HepG2 (cell line): Measurements from ENCODE around the gene MASTL. TPM values are rescaled to one million over a fixed set of nuclear protein-coding genes. Genes with fewer than 3 reads are reported as not detected.

Experiments
- BORCS8-MEF2B ChIP-seq: sonication (generic); formaldehyde crosslinking; IDR thresholded peaks from 2 replicates; pipeline ENCODE4 v1.8.0; 2022; ENCODE audit warnings: mild to moderate bottlenecking, missing genetic modification reagents
- E2F1 ChIP-seq: sonication (generic); formaldehyde crosslinking; IDR thresholded peaks from 2 replicates; pipeline ENCODE4 v1.5.0; 2020; ENCODE audit warnings: missing genetic modification reagents
- JUN ChIP-seq: sonication (generic); formaldehyde crosslinking; IDR thresholded peaks from 2 replicates; pipeline ENCODE4 v1.4.0; 2020; ENCODE audit warnings: mild to moderate bottlenecking, missing genetic modification reagents
- NFE2L2 ChIP-seq: fragments of 150-350 bp; IDR thresholded peaks from 2 replicates; pipeline ENCODE4 v1.6.1; 2014; ENCODE audit warnings: low read length
- PHF20 ChIP-seq: sonication (generic); formaldehyde crosslinking; IDR thresholded peaks from 2 replicates; pipeline ENCODE4 v1.5.0; 2020; ENCODE audit warnings: mild to moderate bottlenecking, missing genetic modification reagents
- PHF5A ChIP-seq: IDR thresholded peaks from one replicate; pipeline ENCODE4 v1.6.1; 2018; ENCODE audit warnings: low read depth, missing genetic modification reagents; ENCODE audit not compliant: unreplicated experiment
- RAD51 ChIP-seq: fragments of 450-650 bp; IDR thresholded peaks from 2 replicates; pipeline ENCODE4 v1.6.1; 2016; ENCODE audit warnings: borderline replicate concordance
- RARA ChIP-seq: IDR thresholded peaks from 2 replicates; pipeline ENCODE4 v1.6.1; 2016; ENCODE audit warnings: missing genetic modification reagents, missing compliant biosample characterization
- RXRA ChIP-seq: sonication (generic); formaldehyde crosslinking; IDR thresholded peaks from 2 replicates; pipeline ENCODE4 v1.5.1; 2020; ENCODE audit warnings: missing genetic modification reagents
- SRSF9 ChIP-seq: fragments of 200-400 bp; formaldehyde crosslinking; IDR thresholded peaks from 2 replicates; pipeline ENCODE4 v1.6.1; 2018; ENCODE audit warnings: borderline replicate concordance, mild to moderate bottlenecking, low read depth, low read length; ENCODE audit not compliant: insufficient read depth, poor library complexity, severe bottlenecking
- TFDP1 ChIP-seq: IDR thresholded peaks from 2 replicates; pipeline ENCODE4 v1.6.1; 2016; ENCODE audit warnings: missing compliant biosample characterization, missing genetic modification reagents, borderline replicate concordance
- ZNF891 ChIP-seq: sonication (generic); formaldehyde crosslinking; IDR thresholded peaks from 2 replicates; pipeline ENCODE4 v1.5.0; 2020; ENCODE audit warnings: mild to moderate bottlenecking, missing genetic modification reagents
- ZSCAN12 ChIP-seq: sonication (generic); formaldehyde crosslinking; IDR thresholded peaks from 2 replicates; pipeline ENCODE4 v1.9.0; 2021; ENCODE audit warnings: mild to moderate bottlenecking, missing genetic modification reagents
- polyA plus RNA-seq, 8 experiments: library from polyadenylated mRNA; depleted of rRNA in 3 of 8; stranded (reverse) in 7 of 8; unstranded in 1 of 8; fragments of >200 nt; fragmentation: Illumina TruSeq in 4 of 8; extraction: Trizol in 4 of 8; gene quantifications; 2 replicates each; pipeline versions ENCODE4 v1.2.1 to v1.2.3, GENCODE V29; 2011 to 2016; ENCODE audit warnings: low read depth in 4 of 8, missing spikeins in 1 of 8, mixed read lengths in 1 of 8; ENCODE audit not compliant: insufficient read depth in 1 of 8
- total RNA-seq, 5 experiments: library from RNA; depleted of rRNA; stranded (reverse); fragments of >200 nt; fragmentation: Illumina TruSeq; extraction: Trizol; gene quantifications; 2 replicates each; pipeline ENCODE4 v1.2.3, GENCODE V29; 2016; ENCODE audit warnings: low read depth in 1 of 5
- TF ChIP-seq, protein P1 (sequence below): sonication (generic); formaldehyde crosslinking; IDR thresholded peaks from 2 replicates; pipeline ENCODE4 v1.4.0; 2020; ENCODE audit warnings: mild to moderate bottlenecking, missing genetic modification reagents
- TF ChIP-seq, protein P2 (sequence below): sonication (generic); formaldehyde crosslinking; conservative IDR thresholded peaks from 2 replicates; pipeline ENCODE4 v1.4.0; 2020; ENCODE audit warnings: missing genetic modification reagents

Gene MASTL
- total and polyA plus RNA-seq, 2 of the 13 experiments (the other 11 are each of a cell fraction or from before 2014, with no cell fraction given) = 6.0 to 18.0 TPM

GRCh38 chr10:27155066-27155754 is at the start of gene MASTL (continued):
- TF ChIP-seq, protein P1, sequence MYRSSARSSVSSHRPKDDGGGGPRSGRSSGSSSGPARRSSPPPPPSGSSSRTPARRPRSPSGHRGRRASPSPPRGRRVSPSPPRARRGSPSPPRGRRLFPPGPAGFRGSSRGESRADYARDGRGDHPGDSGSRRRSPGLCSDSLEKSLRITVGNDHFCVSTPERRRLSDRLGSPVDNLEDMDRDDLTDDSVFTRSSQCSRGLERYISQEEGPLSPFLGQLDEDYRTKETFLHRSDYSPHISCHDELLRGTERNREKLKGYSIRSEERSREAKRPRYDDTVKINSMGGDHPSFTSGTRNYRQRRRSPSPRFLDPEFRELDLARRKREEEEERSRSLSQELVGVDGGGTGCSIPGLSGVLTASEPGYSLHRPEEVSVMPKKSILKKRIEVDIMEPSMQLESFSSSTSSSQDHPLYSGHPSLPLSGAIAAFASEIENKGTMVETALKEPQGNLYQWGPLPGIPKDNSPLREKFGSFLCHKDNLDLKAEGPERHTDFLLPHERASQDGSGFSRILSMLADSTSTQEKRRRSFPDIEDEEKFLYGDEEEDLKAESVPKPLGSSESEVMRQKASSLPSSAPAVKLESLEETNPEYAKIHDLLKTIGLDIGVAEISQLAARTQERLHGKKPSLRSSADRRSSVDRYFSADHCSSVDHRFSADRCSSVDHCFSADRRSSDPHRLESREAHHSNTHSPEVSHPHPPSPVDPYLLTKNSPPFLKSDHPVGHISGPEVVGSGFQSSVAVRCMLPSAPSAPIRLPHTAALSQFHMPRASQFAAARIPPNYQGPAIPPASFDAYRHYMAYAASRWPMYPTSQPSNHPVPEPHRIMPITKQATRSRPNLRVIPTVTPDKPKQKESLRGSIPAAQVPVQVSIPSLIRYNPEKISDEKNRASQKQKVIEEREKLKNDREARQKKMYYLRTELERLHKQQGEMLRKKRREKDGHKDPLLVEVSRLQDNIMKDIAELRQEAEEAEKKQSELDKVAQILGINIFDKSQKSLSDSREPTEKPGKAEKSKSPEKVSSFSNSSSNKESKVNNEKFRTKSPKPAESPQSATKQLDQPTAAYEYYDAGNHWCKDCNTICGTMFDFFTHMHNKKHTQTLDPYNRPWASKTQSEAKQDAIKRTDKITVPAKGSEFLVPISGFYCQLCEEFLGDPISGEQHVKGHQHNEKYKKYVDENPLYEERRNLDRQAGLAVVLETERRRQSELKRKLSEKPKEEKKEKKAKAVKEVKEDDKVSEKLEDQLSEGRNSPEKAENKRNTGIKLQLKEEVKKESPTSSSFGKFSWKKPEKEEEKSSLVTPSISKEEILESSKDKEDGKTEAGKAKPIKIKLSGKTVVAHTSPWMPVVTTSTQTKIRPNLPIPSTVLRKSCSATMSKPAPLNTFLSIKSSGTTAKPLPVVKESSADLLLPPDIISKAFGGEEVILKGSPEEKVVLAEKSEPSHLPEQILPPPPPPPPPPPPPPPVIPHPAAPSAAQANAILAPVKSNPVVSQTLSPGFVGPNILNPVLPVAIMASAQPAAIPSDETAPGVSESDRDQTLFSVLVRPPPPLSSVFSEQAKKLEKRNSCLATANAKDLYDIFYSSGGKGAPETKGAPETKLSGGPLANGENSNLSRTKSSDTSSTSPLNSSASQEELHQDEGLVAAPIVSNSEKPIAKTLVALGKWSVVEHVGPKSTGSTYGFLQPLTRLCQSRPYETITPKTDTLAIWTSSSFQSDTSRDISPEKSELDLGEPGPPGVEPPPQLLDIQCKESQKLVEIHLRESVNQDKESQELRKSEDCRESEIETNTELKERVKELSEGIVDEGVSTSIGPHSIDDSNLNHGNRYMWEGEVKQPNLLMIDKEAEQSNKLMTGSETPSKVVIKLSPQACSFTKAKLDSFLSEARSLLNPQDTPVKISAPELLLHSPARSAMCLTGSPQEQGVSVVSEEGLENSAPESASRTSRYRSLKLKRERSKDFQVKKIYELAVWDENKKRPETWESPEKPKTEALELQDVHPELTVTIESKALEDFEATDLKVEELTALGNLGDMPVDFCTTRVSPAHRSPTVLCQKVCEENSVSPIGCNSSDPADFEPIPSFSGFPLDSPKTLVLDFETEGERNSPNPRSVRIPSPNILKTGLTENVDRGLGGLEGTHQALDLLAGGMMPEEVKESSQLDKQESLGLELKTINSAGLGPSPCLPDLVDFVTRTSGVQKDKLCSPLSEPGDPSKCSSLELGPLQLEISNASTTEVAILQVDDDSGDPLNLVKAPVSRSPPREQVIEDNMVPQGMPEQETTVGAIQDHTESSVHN (CRISPR knock-in tag) = peak; percentile 53; the same call in 1 of the 2 replicates
- TF ChIP-seq ZNF891 (CRISPR knock-in tag) = peak; percentile 85
- no peak for TF ChIP-seq PHF20 (CRISPR knock-in tag)
- no peak for TF ChIP-seq BORCS8-MEF2B
- peak; percentile 72 for TF ChIP-seq RXRA (CRISPR knock-in tag)
- TF ChIP-seq SRSF9 = no peak
- TF ChIP-seq RARA (CRISPR knock-in tag) = no peak
- TF ChIP-seq NFE2L2 = no peak
- TF ChIP-seq RAD51 = no peak
- peak; percentile 99 for TF ChIP-seq TFDP1 (CRISPR knock-in tag)
- TF ChIP-seq, protein P2, sequence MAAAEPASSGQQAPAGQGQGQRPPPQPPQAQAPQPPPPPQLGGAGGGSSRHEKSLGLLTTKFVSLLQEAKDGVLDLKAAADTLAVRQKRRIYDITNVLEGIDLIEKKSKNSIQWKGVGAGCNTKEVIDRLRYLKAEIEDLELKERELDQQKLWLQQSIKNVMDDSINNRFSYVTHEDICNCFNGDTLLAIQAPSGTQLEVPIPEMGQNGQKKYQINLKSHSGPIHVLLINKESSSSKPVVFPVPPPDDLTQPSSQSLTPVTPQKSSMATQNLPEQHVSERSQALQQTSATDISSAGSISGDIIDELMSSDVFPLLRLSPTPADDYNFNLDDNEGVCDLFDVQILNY (CRISPR knock-in tag) = peak; percentile 98
- no peak for TF ChIP-seq ZSCAN12 (CRISPR knock-in tag)
- no peak for TF ChIP-seq PHF5A (CRISPR knock-in tag)
- peak; percentile 88 for TF ChIP-seq E2F1 (CRISPR knock-in tag)
- TF ChIP-seq JUN (CRISPR knock-in tag) = peak; percentile 81; the same call in 1 of the 2 replicates
